Measurements from ENCODE around the gene ANKS1B. TPM values are rescaled to one million over a fixed set of nuclear protein-coding genes. Genes with fewer than 3 reads are reported as not detected.

Gene ANKS1B
- total RNA-seq, 4 donors from 2014 or later: 16.6 to 62.6 (median 40.2) TPM

GRCh38 chr12:98895086-98895651 lies 1089.6 kb downstream of the ANKS1B start:
- Histone ChIP-seq H3K27me3 (peaks cover 0 to 15% of the 10 kb centered on the region in 2 donors), H3K36me3 (no peaks in the 10 kb centered on the region), H3K27ac (no peak overlapping the region), H3K4me3 (peak overlapping the region in 1 of 2 donors; percentile 33), H3K4me1 (peaks cover 0 to 4% of the 10 kb centered on the region in 2 donors), H3K9me3 (no peaks in the 10 kb centered on the region)
- TF ChIP-seq CTCF (IDR thresholded peaks at IDR 0.05): no peak
- intact Hi-C loops (cut with DNase I; ENCODE audit: low total_unique reads): no loop called here
- no peak for DNase-seq

DNA sequence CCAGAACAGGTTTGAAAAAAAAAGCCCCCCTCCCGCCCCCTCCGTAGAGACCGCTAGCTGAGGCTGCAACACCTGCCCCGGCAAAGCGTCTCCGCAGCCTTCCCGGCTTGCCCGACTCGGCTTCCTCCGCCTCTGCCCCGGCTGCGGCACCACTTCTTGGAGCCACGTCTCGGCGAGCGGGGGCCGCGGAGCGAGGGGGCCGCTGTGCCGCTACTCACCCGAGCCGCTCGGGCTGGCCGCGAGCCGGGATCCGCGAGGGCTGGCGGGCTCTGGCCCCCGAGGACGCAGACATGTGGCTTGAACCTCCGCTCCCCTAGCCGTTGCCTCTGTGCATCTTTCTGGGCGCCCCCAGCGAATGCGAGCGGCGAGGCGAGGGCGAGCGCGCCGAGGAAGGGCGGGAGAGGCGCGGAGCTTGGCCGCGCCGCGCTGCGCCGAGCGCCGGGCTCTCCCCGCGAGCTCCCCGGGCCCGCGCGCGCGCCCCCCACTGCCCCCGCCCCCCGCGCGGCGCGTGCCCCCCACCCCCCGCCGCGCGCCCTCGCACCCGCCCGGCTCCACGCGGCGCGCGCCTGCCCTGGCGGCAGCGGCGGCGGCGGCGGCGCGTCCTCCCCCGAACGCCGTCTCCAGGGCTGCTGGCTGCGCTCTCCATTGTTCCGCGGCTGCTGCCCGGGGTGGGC lies 1090.2 kb downstream of the ANKS1B start:
- intact Hi-C loops (cut with DNase I; ENCODE audit: low total_unique reads): no loop called here
- H3K9me3 ChIP-seq: no peaks in the 10 kb centered on the region
- H3K4me3 ChIP-seq: peak overlapping the region; percentile 3 to 33
- H3K36me3 ChIP-seq: no peaks in the 10 kb centered on the region
- no peak overlapping the region for H3K27ac ChIP-seq
- DNase-seq: no peak
- peaks cover 0 to 15% of the 10 kb centered on the region in 2 donors for H3K27me3 ChIP-seq
- TF ChIP-seq POLR2A (IDR thresholded peaks at IDR 0.05) (no peak), CTCF (IDR thresholded peaks at IDR 0.05) (no peak)
- H3K4me1 ChIP-seq: peaks cover 0 to 4% of the 10 kb centered on the region in 2 donors

GRCh38 chr12:98893675-98894411 lies 1090.9 kb downstream of the ANKS1B start:
- Histone ChIP-seq H3K27me3 (peaks cover 0 to 15% of the 10 kb centered on the region in 2 donors), H3K4me1 (peaks cover 0 to 4% of the 10 kb centered on the region in 2 donors), H3K27ac (no peak overlapping the region), H3K36me3 (no peaks in the 10 kb centered on the region), H3K4me3 (peak overlapping the region; percentile 3 to 32), H3K9me3 (no peaks in the 10 kb centered on the region)
- intact Hi-C loops (cut with DNase I; ENCODE audit: low total_unique reads): no loop called here
- TF ChIP-seq POLR2A (IDR thresholded peaks at IDR 0.05) (no peak), CTCF (IDR thresholded peaks at IDR 0.05) (no peak)
- DNase-seq: no peak

GRCh38 chr12:98893126-98893674 lies 1091.5 kb downstream of the ANKS1B start:
- intact Hi-C loops (cut with DNase I; ENCODE audit: low total_unique reads): no loop called here
- Histone ChIP-seq H3K4me3 (no peak overlapping the region), H3K4me1 (peaks cover 0 to 4% of the 10 kb centered on the region in 2 donors), H3K9me3 (no peaks in the 10 kb centered on the region), H3K27me3 (peaks cover 0 to 15% of the 10 kb centered on the region in 2 donors), H3K27ac (no peak overlapping the region), H3K36me3 (no peaks in the 10 kb centered on the region)
- DNase-seq: no peak
- TF ChIP-seq CTCF (IDR thresholded peaks at IDR 0.05) (no peak), POLR2A (IDR thresholded peaks at IDR 0.05) (no peak)

DNA sequence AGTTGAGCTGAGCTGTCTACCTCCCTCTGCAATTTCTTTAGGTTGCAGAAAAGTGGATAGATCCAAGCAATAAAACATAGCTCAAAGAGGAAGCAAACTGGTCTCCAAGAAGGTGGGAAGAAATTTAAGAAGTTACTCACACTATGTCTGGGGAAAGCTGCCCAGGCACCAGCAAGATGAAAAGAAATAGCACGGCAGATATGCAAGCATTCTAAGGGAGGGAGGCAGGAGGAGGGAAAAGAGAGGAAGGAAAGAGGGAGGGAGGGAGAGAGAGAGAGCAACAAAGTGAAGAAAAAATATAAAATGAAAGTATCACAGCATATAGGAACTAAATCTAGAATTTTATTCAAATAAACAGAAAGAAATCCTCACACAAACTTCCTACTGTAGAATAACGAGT lies 1099.0 kb downstream of the ANKS1B start:
- no peak overlapping the region for H3K4me3 ChIP-seq
- no peak overlapping the region for H3K27ac ChIP-seq
- no peaks in the 10 kb centered on the region for H3K4me1 ChIP-seq
- no peaks in the 10 kb centered on the region for H3K27me3 ChIP-seq
- DNase-seq: no peak
- TF ChIP-seq POLR2A (IDR thresholded peaks at IDR 0.05) (no peak), CTCF (IDR thresholded peaks at IDR 0.05) (no peak)
- intact Hi-C loops (cut with DNase I; ENCODE audit: low total_unique reads): no loop called here
- H3K36me3 ChIP-seq: no peaks in the 10 kb centered on the region
- H3K9me3 ChIP-seq: no peaks in the 10 kb centered on the region
